B cell (primary cell): ENCODE results near the gene FAM177B. TPM values are rescaled to one million over a fixed set of nuclear protein-coding genes. Genes with fewer than 3 reads are reported as not detected.

Experiments used
- ATAC-seq: fragments of 200-7000 bp; cut with Tn5 transposase; one replicate; pipeline ENCODE4 v1.10.0; 2021; ENCODE audit warnings: low read depth, mild to moderate bottlenecking, moderate number of reproducible peaks, moderate library complexity
- CTCF ChIA-PET: fragments of 350-600 bp; sonication (Branson Sonifier 250); formaldehyde crosslinking; loops from one replicate; lab custom pipeline; 2021; ENCODE audit warnings: antibody characterized with exemption, inconsistent platforms; lab: Charles Lee
- POLR2A ChIA-PET: fragments of 350-600 bp; sonication (Branson Sonifier 250); formaldehyde crosslinking; loops from one replicate; lab custom pipeline; 2021; ENCODE audit warnings: antibody characterized with exemption; lab: Charles Lee
- DNase-seq: peaks from one replicate; pipeline ENCODE4 v3.0.0; 2013
- H2AFZ ChIP-seq: 2 replicates; pipeline ENCODE4 v1.6.1; 2012; ENCODE audit warnings: mild to moderate bottlenecking, low read depth, low read length; ENCODE audit not compliant: insufficient read depth, poor library complexity, severe bottlenecking
- H3K27ac ChIP-seq, 2 donors: 1 replicate in 1 of 2; 2 replicates in 1 of 2; pipeline ENCODE4 v1.5.1; 2012 to 2013; ENCODE audit warnings: low read length in 2 of 2, mild to moderate bottlenecking in 2 of 2, moderate library complexity in 1 of 2
- H3K27me3 ChIP-seq, 4 experiments: fragments of 200-600 bp in 1 of 4; sonication (generic) in 1 of 4; replicated peaks in 1 of 4; 1 replicate in 2 of 4; 2 replicates in 2 of 4; pipeline versions ENCODE4 v1.6.1 to v1.7.0; 2013 to 2016; ENCODE audit warnings: low read length in 3 of 4, mild to moderate bottlenecking in 2 of 4, mixed read lengths in 1 of 4, moderate library complexity in 1 of 4; ENCODE audit not compliant: insufficient read depth in 4 of 4, control insufficient read depth in 3 of 4; ENCODE audit errors: control extremely low read depth in 1 of 4
- H3K36me3 ChIP-seq, 2 experiments: replicated peaks in 1 of 2; 1 replicate in 1 of 2; 2 replicates in 1 of 2; pipeline versions ENCODE4 v1.6.1 to v1.7.1; 2013; ENCODE audit warnings: low read length in 1 of 2; ENCODE audit not compliant: insufficient read depth in 2 of 2, control insufficient read depth in 1 of 2; ENCODE audit errors: control extremely low read depth in 1 of 2, extremely low read depth in 1 of 2
- H3K4me1 ChIP-seq, 2 donors: fragments of 200-600 bp in 1 of 2; sonication (generic) in 1 of 2; 1 replicate in 1 of 2; 2 replicates in 1 of 2; pipeline versions ENCODE4 v1.5.1 to v1.6.1; 2013 to 2017; ENCODE audit warnings: low read length in 2 of 2; ENCODE audit not compliant: control insufficient read depth in 2 of 2, insufficient read depth in 2 of 2
- H3K4me2 ChIP-seq: replicated peaks from 2 replicates; pipeline ENCODE3; 2012; ENCODE audit warnings: mild to moderate bottlenecking, low read depth, low read length; ENCODE audit not compliant: poor library complexity, severe bottlenecking
- H3K4me3 ChIP-seq, 5 experiments: fragments of 200-600 bp in 1 of 5; sonication (generic) in 1 of 5; 1 replicate in 3 of 5; 2 replicates in 2 of 5; pipeline versions ENCODE4 v1.5.1 to v1.7.0; 2011 to 2016; ENCODE audit warnings: low read length in 4 of 5, mild to moderate bottlenecking in 4 of 5, low read depth in 2 of 5, control low read depth in 1 of 5, moderate library complexity in 1 of 5; ENCODE audit not compliant: insufficient read depth in 1 of 5; ENCODE audit errors: control extremely low read depth in 1 of 5, extremely low read depth in 1 of 5
- H3K79me2 ChIP-seq: fragments of 200-600 bp; sonication (generic); one replicate; pipeline ENCODE4 v1.6.0; 2016; ENCODE audit warnings: low read length; ENCODE audit not compliant: control insufficient read depth, insufficient read depth
- H3K9ac ChIP-seq: fragments of 200-600 bp; sonication (generic); 2 replicates; pipeline ENCODE4 v1.6.1; 2017; ENCODE audit warnings: mild to moderate bottlenecking, low read length, moderate library complexity
- H3K9me3 ChIP-seq, 3 donors: one replicate each; pipeline versions ENCODE4 v1.6.1 to v1.7.1; 2013; ENCODE audit warnings: low read length in 2 of 3; ENCODE audit not compliant: control insufficient read depth in 2 of 3, insufficient read depth in 1 of 3; ENCODE audit errors: control extremely low read depth in 1 of 3
- H4K20me1 ChIP-seq: 2 replicates; pipeline ENCODE4 v1.6.0; 2012; ENCODE audit warnings: mild to moderate bottlenecking, low read length; ENCODE audit not compliant: insufficient read depth, control insufficient read depth, poor library complexity, severe bottlenecking
- H3K27ac Mint-ChIP-seq: one replicate; pipeline ENCODE4 v1.8.0; 2021; ENCODE audit warnings: mixed read lengths
- H3K27me3 Mint-ChIP-seq: one replicate; pipeline ENCODE4 v1.8.0; 2021; ENCODE audit warnings: mixed read lengths
- H3K4me1 Mint-ChIP-seq: one replicate; pipeline ENCODE4 v1.8.0; 2021; ENCODE audit warnings: mixed read lengths
- H3K4me3 Mint-ChIP-seq: one replicate; pipeline ENCODE4 v1.8.0; 2021; ENCODE audit warnings: mixed read lengths
- H3K9me3 Mint-ChIP-seq: one replicate; pipeline ENCODE4 v1.8.0; 2022; ENCODE audit warnings: mixed read lengths; ENCODE audit not compliant: insufficient read depth
- EZH2 ChIP-seq: IDR thresholded peaks from 2 replicates; pipeline ENCODE4 v1.6.1; 2012; ENCODE audit warnings: borderline replicate concordance, low read depth, mild to moderate bottlenecking, moderate library complexity, low read length; ENCODE audit not compliant: insufficient read depth, poor library complexity, severe bottlenecking
- WGBS: methylation state at CpG from one replicate; pipeline ENCODE4 v1.1.5; 2013; ENCODE audit warnings: missing lambda C conversion rate; ENCODE audit not compliant: insufficient coverage; 5-methylcytosine and 5-hydroxymethylcytosine counted together
- intact Hi-C: fragments of 100-400 bp; cut with micrococcal nuclease; formaldehyde crosslinking; loops from one replicate; pipeline ENCODE4 v1.10.0; 2022
- polyA plus RNA-seq: library from polyadenylated mRNA; depleted of rRNA; stranded (reverse); fragments of >200 nt; gene quantifications from 2 replicates; pipeline ENCODE4 v1.2.3, GENCODE V29; 2012
- total RNA-seq, 2 donors: library from RNA; stranded (reverse); fragments of 120-200 nt in 1 of 2; gene quantifications; 1 replicate in 1 of 2; 2 replicates in 1 of 2; pipeline versions ENCODE4 v1.2.3 to v1.2.4, GENCODE V29; 2013 to 2022
- TF ChIP-seq, protein P1 (sequence below): fragments of 200-600 bp; IDR thresholded peaks from one replicate; pipeline ENCODE4 v1.8.0; 2022; ENCODE audit warnings: antibody characterized with exemption, mild to moderate bottlenecking

The FAM177B gene
- total and polyA plus RNA-seq, 2 donors (not counting 1 experiment from before 2014, with no cell fraction given), result 12.8 to 19.9 TPM

DNA sequence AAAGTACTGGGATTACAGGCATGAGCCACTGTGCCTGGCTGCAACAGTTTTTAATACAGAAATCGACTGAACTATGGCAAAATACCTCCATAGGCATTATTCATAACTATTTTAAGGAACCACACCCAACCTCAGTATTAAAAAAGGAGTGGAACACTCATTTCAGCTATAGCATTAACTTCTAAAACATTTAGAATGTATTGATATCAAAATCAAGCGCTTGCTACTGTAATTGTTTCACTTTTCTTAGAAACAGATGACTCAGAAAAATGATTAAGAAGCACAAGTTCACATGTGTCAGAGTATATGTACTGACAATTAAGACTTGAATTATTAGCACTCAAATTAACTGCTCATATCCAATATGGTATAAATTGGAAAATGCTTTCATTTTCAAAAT lies 39.8 kb upstream of the FAM177B start:
- Histone ChIP-seq H3K4me2 (no peak overlapping the region), H4K20me1 (peaks cover 65% of the 10 kb centered on the region), H3K27ac (no peak overlapping the region), H3K4me1 (peaks cover 4 to 6% of the 10 kb centered on the region in 2 donors), H2AFZ (no peak overlapping the region), H3K4me3 (no peak overlapping the region), H3K9ac (no peak overlapping the region), H3K79me2 (peaks cover 89% of the 10 kb centered on the region), H3K27me3 (no peaks in the 10 kb centered on the region), H3K36me3 (peaks cover 11 to 65% of the 10 kb centered on the region in 2 experiments), H3K9me3 (peaks cover 0 to 1% (median 0%) of the 10 kb centered on the region in 3 donors)
- no peak overlapping the region for H3K4me3 Mint-ChIP-seq
- intact Hi-C loops, result no loop called here
- no peaks in the 10 kb centered on the region for H3K27me3 Mint-ChIP-seq
- no peak for DNase-seq
- no peak overlapping the region for H3K27ac Mint-ChIP-seq
- no CpG with 5 or more reads among the region's 2 CpGs for WGBS
- no peaks in the 10 kb centered on the region for H3K9me3 Mint-ChIP-seq
- TF ChIP-seq, protein P1, sequence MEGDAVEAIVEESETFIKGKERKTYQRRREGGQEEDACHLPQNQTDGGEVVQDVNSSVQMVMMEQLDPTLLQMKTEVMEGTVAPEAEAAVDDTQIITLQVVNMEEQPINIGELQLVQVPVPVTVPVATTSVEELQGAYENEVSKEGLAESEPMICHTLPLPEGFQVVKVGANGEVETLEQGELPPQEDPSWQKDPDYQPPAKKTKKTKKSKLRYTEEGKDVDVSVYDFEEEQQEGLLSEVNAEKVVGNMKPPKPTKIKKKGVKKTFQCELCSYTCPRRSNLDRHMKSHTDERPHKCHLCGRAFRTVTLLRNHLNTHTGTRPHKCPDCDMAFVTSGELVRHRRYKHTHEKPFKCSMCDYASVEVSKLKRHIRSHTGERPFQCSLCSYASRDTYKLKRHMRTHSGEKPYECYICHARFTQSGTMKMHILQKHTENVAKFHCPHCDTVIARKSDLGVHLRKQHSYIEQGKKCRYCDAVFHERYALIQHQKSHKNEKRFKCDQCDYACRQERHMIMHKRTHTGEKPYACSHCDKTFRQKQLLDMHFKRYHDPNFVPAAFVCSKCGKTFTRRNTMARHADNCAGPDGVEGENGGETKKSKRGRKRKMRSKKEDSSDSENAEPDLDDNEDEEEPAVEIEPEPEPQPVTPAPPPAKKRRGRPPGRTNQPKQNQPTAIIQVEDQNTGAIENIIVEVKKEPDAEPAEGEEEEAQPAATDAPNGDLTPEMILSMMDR, result no peak
- TF ChIP-seq EZH2, result no peak
- ATAC-seq, result no peak
- POLR2A ChIA-PET, result no interaction called here
- peaks cover 25% of the 10 kb centered on the region for H3K4me1 Mint-ChIP-seq
- CTCF ChIA-PET, result interaction anchor here (1.0 to 1.5 kb wide), 2 partner anchors 10 to 384 kb away, joined by 3 read pairs; no protein-coding TSS in a partner anchor

- peaks cover 0 to 1% (median 0%) of the 10 kb centered on the region in 3 donors for H3K9me3 ChIP-seq
- CTCF ChIA-PET, result interaction anchor here (1.0 kb wide), 1 partner anchor 383 kb away, joined by 3 read pairs; no protein-coding TSS in a partner anchor
- TF ChIP-seq, protein P1, result no peak
- TF ChIP-seq EZH2, result no peak
- no peak overlapping the region for H3K4me3 Mint-ChIP-seq
- no peak overlapping the region for H3K27ac Mint-ChIP-seq
- peaks cover 24% of the 10 kb centered on the region for H3K4me1 Mint-ChIP-seq
- POLR2A ChIA-PET, result interaction anchor here (0.7 kb wide), 1 partner anchor 26 kb away, joined by 6 read pairs; no protein-coding TSS in a partner anchor
- no CpG with 5 or more reads among the region's 2 CpGs for WGBS
- H3K4me3 ChIP-seq, result no peak overlapping the region
- H3K4me1 ChIP-seq, result peaks cover 4 to 6% of the 10 kb centered on the region in 2 donors
- H3K36me3 ChIP-seq, result peaks cover 8 to 66% of the 10 kb centered on the region in 2 experiments
- no peak overlapping the region for H3K27ac ChIP-seq
- no peaks in the 10 kb centered on the region for H3K27me3 Mint-ChIP-seq
- H2AFZ ChIP-seq, result no peak overlapping the region
- DNase-seq, result no peak
- intact Hi-C loops, result no loop called here
- H3K79me2 ChIP-seq, result peaks cover 89% of the 10 kb centered on the region
- no peak overlapping the region for H3K4me2 ChIP-seq
- peaks cover 71% of the 10 kb centered on the region for H4K20me1 ChIP-seq
- no peaks in the 10 kb centered on the region for H3K27me3 ChIP-seq
- ATAC-seq, result no peak
- no peaks in the 10 kb centered on the region for H3K9me3 Mint-ChIP-seq
- H3K9ac ChIP-seq, result no peak overlapping the region
Observed at GRCh38 chr1:222697826-222698225, 39.2 kb upstream of the FAM177B start.
